ENCODE results near the gene MKRN3. TPM values are rescaled to one million over a fixed set of nuclear protein-coding genes. Genes with fewer than 3 reads are reported as not detected.

The MKRN3 gene
- polyA plus RNA-seq, 1 of the 3 experiments (the other 2 are of a cell fraction), result 4.7 TPM

DNA sequence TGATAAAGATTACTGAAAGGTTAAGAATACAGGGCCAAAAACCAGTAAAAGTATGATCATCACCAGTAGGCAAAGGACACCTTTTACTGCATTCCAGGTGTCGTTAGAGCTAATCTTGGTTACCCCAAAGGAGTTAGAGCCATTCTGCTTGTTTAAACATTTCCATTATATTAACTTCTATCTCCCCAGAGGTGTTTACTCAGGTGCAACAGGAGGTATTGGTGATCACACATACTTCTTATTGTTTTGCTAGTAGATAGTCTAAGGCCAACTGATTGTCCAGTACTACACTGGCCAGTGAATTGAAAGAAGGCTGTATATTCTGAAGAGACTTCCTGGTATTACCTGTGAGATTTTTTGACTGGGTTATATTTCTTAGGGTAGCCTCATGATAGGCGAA, 22.8 kb downstream of the MKRN3 start:
- H3K9me2 ChIP-seq, result no peaks in the 10 kb centered on the region
- no peaks in the 10 kb centered on the region for H3K9me3 ChIP-seq
- no peaks in the 10 kb centered on the region for H3K36me3 ChIP-seq (replicated peaks in 1 of 2; ENCODE audit: control insufficient read depth in 1 of 2, insufficient read depth in 2 of 2, low read length in 1 of 2)
- H4K20me1 ChIP-seq (ENCODE audit: insufficient read depth), result no peaks in the 10 kb centered on the region
- TF ChIP-seq, protein P1, sequence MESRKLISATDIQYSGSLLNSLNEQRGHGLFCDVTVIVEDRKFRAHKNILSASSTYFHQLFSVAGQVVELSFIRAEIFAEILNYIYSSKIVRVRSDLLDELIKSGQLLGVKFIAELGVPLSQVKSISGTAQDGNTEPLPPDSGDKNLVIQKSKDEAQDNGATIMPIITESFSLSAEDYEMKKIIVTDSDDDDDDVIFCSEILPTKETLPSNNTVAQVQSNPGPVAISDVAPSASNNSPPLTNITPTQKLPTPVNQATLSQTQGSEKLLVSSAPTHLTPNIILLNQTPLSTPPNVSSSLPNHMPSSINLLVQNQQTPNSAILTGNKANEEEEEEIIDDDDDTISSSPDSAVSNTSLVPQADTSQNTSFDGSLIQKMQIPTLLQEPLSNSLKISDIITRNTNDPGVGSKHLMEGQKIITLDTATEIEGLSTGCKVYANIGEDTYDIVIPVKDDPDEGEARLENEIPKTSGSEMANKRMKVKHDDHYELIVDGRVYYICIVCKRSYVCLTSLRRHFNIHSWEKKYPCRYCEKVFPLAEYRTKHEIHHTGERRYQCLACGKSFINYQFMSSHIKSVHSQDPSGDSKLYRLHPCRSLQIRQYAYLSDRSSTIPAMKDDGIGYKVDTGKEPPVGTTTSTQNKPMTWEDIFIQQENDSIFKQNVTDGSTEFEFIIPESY (IDR thresholded peaks at IDR 0.05; ENCODE audit: borderline replicate concordance, low read depth), result no peak
- no peak for TF ChIP-seq TCF12 (IDR thresholded peaks at IDR 0.05)
- no peak for TF ChIP-seq EZH2phosphoT487 (IDR thresholded peaks at IDR 0.05; ENCODE audit: borderline replicate concordance, low read depth)
- TF ChIP-seq EP300 (IDR thresholded peaks at IDR 0.05; ENCODE audit: borderline replicate concordance in 1 of 2, low read depth in 1 of 2, low read length in 1 of 2), result no peak
- no peak for TF ChIP-seq FOSL2 (IDR thresholded peaks at IDR 0.05; ENCODE audit: borderline replicate concordance, low read depth)
- no peak for TF ChIP-seq TEAD4 (IDR thresholded peaks at IDR 0.05; ENCODE audit: borderline replicate concordance, insufficient read depth)
- TF ChIP-seq, protein P2, sequence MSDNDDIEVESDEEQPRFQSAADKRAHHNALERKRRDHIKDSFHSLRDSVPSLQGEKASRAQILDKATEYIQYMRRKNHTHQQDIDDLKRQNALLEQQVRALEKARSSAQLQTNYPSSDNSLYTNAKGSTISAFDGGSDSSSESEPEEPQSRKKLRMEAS (IDR thresholded peaks at IDR 0.05; ENCODE audit: low read depth), result no peak
- no peak for TF ChIP-seq NRF1 (IDR thresholded peaks at IDR 0.05; ENCODE audit: low read depth, low read length)
- TF ChIP-seq, protein P3, sequence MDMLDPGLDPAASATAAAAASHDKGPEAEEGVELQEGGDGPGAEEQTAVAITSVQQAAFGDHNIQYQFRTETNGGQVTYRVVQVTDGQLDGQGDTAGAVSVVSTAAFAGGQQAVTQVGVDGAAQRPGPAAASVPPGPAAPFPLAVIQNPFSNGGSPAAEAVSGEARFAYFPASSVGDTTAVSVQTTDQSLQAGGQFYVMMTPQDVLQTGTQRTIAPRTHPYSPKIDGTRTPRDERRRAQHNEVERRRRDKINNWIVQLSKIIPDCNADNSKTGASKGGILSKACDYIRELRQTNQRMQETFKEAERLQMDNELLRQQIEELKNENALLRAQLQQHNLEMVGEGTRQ (IDR thresholded peaks at IDR 0.05; ENCODE audit: borderline replicate concordance, low read depth, low read length), result no peak
- no peak for TF ChIP-seq RFX5 (IDR thresholded peaks at IDR 0.05; ENCODE audit: low read length)
- TF ChIP-seq FOXM1 (IDR thresholded peaks at IDR 0.05; ENCODE audit: low read depth), result no peak
- TF ChIP-seq YY1 (IDR thresholded peaks at IDR 0.05; ENCODE audit: low read depth), result no peak
- TF ChIP-seq GABPA (IDR thresholded peaks at IDR 0.05; ENCODE audit: low read depth), result no peak
- TF ChIP-seq, protein P4, sequence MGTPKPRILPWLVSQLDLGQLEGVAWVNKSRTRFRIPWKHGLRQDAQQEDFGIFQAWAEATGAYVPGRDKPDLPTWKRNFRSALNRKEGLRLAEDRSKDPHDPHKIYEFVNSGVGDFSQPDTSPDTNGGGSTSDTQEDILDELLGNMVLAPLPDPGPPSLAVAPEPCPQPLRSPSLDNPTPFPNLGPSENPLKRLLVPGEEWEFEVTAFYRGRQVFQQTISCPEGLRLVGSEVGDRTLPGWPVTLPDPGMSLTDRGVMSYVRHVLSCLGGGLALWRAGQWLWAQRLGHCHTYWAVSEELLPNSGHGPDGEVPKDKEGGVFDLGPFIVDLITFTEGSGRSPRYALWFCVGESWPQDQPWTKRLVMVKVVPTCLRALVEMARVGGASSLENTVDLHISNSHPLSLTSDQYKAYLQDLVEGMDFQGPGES (IDR thresholded peaks at IDR 0.05; ENCODE audit: low read depth, low read length), result no peak
- TF ChIP-seq SIN3A (IDR thresholded peaks at IDR 0.05; ENCODE audit: borderline replicate concordance, low read depth, low read length), result no peak
- TF ChIP-seq, protein P5, sequence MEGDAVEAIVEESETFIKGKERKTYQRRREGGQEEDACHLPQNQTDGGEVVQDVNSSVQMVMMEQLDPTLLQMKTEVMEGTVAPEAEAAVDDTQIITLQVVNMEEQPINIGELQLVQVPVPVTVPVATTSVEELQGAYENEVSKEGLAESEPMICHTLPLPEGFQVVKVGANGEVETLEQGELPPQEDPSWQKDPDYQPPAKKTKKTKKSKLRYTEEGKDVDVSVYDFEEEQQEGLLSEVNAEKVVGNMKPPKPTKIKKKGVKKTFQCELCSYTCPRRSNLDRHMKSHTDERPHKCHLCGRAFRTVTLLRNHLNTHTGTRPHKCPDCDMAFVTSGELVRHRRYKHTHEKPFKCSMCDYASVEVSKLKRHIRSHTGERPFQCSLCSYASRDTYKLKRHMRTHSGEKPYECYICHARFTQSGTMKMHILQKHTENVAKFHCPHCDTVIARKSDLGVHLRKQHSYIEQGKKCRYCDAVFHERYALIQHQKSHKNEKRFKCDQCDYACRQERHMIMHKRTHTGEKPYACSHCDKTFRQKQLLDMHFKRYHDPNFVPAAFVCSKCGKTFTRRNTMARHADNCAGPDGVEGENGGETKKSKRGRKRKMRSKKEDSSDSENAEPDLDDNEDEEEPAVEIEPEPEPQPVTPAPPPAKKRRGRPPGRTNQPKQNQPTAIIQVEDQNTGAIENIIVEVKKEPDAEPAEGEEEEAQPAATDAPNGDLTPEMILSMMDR (IDR thresholded peaks at IDR 0.05), result no peak
- TF ChIP-seq JUND (IDR thresholded peaks at IDR 0.05), result no peak
- no peak for TF ChIP-seq RAD21 (IDR thresholded peaks at IDR 0.05; ENCODE audit: low read length)
- H3F3A ChIP-seq (replicated peaks; ENCODE audit: insufficient read depth), result no peaks in the 10 kb centered on the region
- H3K4me3 ChIP-seq (ENCODE audit: low read depth in 2 of 2, low read length in 1 of 2), result no peak overlapping the region
- H3K79me2 ChIP-seq (ENCODE audit: insufficient read depth), result no peaks in the 10 kb centered on the region
- H3K9ac ChIP-seq, result no peak overlapping the region
- CTCF ChIA-PET, result interaction anchor here (1.8 kb wide), 1 partner anchor 25 kb away, joined by 5 read pairs; no protein-coding TSS in a partner anchor
- WGBS (ENCODE audit: low lambda C conversion rate), result 29% methylated on average over 2 of the region's 2 CpGs
- no peak for DNase-seq
- H3K4me1 ChIP-seq (ENCODE audit: control insufficient read depth in 1 of 2, insufficient read depth in 2 of 2, low read depth in 1 of 2, low read length in 1 of 2), result no peaks in the 10 kb centered on the region
- no peaks in the 10 kb centered on the region for H3K27me3 ChIP-seq (ENCODE audit: insufficient read depth)
- POLR2A ChIA-PET, result no interaction called here
- no peak overlapping the region for H3K27ac ChIP-seq (ENCODE audit: low read depth in 2 of 2, low read length in 1 of 2)
- no peak overlapping the region for H3K4me2 ChIP-seq
- no peak overlapping the region for H2AFZ ChIP-seq (ENCODE audit: low read depth)
